Mucosa of stomach (tissue), 1 donor: ENCODE measurements around the gene PLCD1.

Experiments
- H3K27me3 ChIP-seq: one replicate; pipeline ENCODE4 v1.7.0; 2013; ENCODE audit warnings: mild to moderate bottlenecking, low read length; ENCODE audit not compliant: control insufficient read depth, insufficient read depth
- H3K36me3 ChIP-seq: one replicate; pipeline ENCODE4 v1.7.0; 2013; ENCODE audit warnings: low read length; ENCODE audit not compliant: control insufficient read depth, insufficient read depth
- H3K4me1 ChIP-seq: one replicate; pipeline ENCODE4 v1.7.0; 2013; ENCODE audit warnings: mild to moderate bottlenecking, low read length; ENCODE audit not compliant: control insufficient read depth, insufficient read depth
- H3K4me3 ChIP-seq: one replicate; pipeline ENCODE4 v1.7.0; 2013; ENCODE audit warnings: low read length
- H3K9ac ChIP-seq: one replicate; pipeline ENCODE4 v1.7.0; 2013; ENCODE audit warnings: mild to moderate bottlenecking, low read length, moderate library complexity
- H3K9me3 ChIP-seq: one replicate; pipeline ENCODE4 v1.7.0; 2013; ENCODE audit warnings: mild to moderate bottlenecking, low read length, moderate library complexity; ENCODE audit not compliant: control insufficient read depth
- donor health status: Pancreatic carcinoma.

The PLCD1 gene

DNA sequence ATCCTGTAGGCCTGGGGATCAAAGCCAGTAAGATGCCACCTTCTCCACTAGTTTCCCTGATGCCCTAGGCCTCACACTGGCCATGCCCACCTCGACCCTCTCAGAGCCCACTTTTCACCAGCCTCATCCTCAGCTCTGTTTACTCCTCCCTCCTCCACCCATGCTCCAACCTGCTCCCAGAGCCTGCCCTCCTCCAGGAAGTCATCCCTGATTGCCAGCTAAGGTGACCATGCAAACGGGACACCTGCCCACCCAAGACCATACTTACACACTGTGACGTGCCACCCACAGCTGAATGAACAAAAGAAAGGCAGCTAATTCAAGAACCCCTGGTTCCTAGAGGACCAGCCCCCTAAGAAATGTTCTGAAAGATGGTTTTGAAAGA lies 9.1 kb downstream of the PLCD1 start:
- Histone ChIP-seq H3K4me3 (no peak overlapping the region), H3K9me3 (no peaks in the 10 kb centered on the region), H3K9ac (no peak overlapping the region), H3K4me1 (peaks cover 11% of the 10 kb centered on the region), H3K27me3 (no peaks in the 10 kb centered on the region), H3K36me3 (peaks cover 4% of the 10 kb centered on the region)

DNA sequence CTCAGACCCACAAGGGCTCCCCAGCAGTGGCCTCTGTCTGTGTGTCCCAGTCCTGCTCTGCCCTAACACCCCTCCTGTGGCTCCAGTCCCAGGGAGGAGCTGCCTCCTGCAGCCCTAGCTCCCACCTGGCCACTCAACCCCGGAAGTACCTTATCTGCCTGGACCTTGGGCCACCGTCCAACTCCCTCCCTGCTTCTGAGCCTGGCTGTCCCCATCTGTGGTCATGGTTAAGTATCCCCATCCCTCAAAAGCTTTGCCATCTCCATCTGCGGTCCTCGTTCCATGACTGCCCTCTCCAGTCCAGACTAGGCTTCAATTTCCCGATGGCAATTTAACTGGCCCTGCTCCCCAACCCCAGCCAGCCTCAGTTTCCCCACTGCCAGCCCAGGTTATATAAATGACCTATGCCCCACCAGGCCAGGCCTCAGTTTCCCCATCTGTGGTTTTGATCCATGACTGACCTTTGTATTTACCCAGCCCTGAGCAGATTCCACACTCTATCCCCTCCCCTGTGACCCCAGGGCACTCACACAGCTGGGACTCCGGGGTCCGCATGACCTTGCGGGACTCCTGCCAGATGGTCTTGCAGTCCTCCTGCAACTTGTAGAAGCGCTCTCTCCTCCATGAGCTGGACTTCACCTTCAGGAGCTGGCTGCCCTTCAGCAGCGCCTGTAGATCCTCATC lies 9.6 kb downstream of the PLCD1 start:
- Histone ChIP-seq H3K9ac (no peak overlapping the region), H3K36me3 (peaks cover 4% of the 10 kb centered on the region), H3K9me3 (no peaks in the 10 kb centered on the region), H3K4me1 (peaks cover 9% of the 10 kb centered on the region), H3K27me3 (no peaks in the 10 kb centered on the region), H3K4me3 (no peak overlapping the region)

DNA sequence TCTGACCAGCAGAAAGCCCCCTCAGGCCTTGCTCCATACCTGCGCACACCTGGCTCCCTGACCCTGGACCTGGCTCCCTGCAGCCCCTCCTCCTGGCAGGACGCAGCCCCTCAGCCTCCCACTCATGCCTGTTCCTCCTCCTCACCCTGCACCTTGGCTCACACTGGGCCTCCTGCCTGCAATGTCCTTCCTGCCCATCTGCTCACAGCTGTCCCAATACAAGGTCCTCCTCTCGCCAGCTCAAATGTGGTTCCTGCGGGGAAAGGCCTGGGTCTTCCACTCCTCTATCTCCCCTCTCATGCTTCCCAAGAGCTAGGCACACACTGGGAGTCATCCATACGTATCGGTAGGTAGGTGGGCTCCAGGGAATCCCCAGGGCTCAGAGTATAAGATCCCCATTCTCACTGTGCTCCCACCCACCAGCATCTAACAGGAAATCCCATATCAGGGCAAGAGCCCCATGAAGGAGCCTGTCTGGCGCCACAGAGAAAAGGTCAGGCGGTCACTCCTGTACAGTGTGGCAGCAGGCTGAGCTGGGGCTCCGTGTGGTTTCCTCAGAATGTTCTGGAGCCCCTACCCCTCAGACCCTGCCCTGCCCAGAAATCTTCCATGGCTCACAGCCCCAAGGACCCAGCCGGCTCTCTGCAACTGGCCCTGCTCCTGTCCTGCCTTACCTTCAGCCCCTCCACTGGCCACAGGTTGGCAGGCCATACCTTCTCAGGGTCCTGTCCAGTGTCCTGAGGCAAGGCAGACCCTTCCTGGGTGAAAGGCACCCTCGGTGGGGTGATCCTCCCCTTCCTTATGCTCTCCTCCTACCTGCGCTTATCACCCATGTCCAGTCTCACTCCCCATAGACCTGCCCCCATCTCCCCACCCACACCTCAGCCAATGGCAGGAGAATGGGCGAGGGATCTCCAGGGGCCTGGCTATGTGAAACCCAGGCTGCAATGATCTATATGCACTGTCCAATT lies 10.9 kb downstream of the PLCD1 start:
- Histone ChIP-seq H3K27me3 (no peaks in the 10 kb centered on the region), H3K9ac (no peak overlapping the region), H3K9me3 (no peaks in the 10 kb centered on the region), H3K4me1 (peaks cover 9% of the 10 kb centered on the region), H3K4me3 (no peak overlapping the region), H3K36me3 (peaks cover 4% of the 10 kb centered on the region)

DNA sequence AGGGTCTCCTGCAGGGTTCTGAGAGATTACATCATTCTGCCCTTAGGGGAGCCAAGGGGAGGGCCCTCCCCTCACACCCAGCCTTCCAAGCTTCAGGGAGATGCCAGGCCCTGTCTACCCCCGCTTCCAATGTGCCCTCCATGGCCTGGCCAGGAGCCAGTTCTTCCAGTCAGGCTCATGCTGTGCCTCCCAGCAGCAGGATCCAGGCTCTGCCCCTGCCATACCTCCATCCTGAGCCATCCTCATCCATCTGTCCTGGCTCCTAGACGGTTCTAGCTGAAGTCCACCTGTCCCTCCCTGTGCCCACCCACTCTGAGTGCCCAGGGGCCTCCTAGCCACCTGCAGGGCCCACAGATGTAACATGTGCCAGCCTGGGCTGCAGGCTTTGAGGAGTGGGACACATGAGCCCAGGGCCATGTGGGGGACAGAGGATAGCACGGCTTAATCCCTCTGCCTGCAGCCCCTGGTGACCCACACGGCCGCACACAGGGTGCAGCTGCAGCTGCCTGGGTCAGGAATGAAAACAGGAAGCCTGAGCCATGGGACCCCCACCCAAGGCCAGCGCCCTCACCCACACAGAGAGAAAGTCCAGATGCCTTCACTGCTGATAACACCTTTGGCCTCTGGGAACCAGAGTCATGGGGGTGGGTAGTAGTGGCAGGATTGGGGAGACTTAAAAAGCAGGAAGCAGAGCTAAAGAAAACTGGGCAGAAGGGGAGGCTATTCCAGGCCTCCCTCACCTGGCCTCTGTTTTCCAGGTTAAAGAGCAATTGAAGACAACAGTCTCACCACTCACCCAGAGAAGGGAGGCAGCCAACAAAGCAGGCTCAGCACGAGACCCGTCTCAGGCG lies 11.8 kb downstream of the PLCD1 start:
- Histone ChIP-seq H3K4me3 (no peak overlapping the region), H3K36me3 (peaks cover 4% of the 10 kb centered on the region), H3K9ac (no peak overlapping the region), H3K27me3 (no peaks in the 10 kb centered on the region), H3K9me3 (no peaks in the 10 kb centered on the region), H3K4me1 (peaks cover 9% of the 10 kb centered on the region)

- no peak overlapping the region for H3K9ac ChIP-seq
- H3K4me1 ChIP-seq, result peaks cover 9% of the 10 kb centered on the region
- peaks cover 4% of the 10 kb centered on the region for H3K36me3 ChIP-seq
- H3K4me3 ChIP-seq, result no peak overlapping the region
- H3K27me3 ChIP-seq, result no peaks in the 10 kb centered on the region
- no peaks in the 10 kb centered on the region for H3K9me3 ChIP-seq
Measured at GRCh38 chr3:38016847-38017444, 12.5 kb downstream of the PLCD1 start.

- peaks cover 9% of the 10 kb centered on the region for H3K4me1 ChIP-seq
- H3K4me3 ChIP-seq, result no peak overlapping the region
- H3K9ac ChIP-seq, result no peak overlapping the region
- H3K9me3 ChIP-seq, result no peaks in the 10 kb centered on the region
- no peaks in the 10 kb centered on the region for H3K27me3 ChIP-seq
- peaks cover 4% of the 10 kb centered on the region for H3K36me3 ChIP-seq
Measured at GRCh38 chr3:38016410-38016809, 13.0 kb downstream of the PLCD1 start.

- no peak overlapping the region for H3K9ac ChIP-seq
- peaks cover 9% of the 10 kb centered on the region for H3K4me1 ChIP-seq
- no peaks in the 10 kb centered on the region for H3K27me3 ChIP-seq
- H3K36me3 ChIP-seq, result peaks cover 4% of the 10 kb centered on the region
- no peaks in the 10 kb centered on the region for H3K9me3 ChIP-seq
- no peak overlapping the region for H3K4me3 ChIP-seq
Measured at GRCh38 chr3:38015984-38016383, 13.5 kb downstream of the PLCD1 start.

- H3K4me1 ChIP-seq, result peaks cover 9% of the 10 kb centered on the region
- H3K4me3 ChIP-seq, result no peak overlapping the region
- H3K9me3 ChIP-seq, result no peaks in the 10 kb centered on the region
- no peaks in the 10 kb centered on the region for H3K27me3 ChIP-seq
- H3K9ac ChIP-seq, result no peak overlapping the region
- peaks cover 4% of the 10 kb centered on the region for H3K36me3 ChIP-seq
Measured at GRCh38 chr3:38015485-38015884, 14.0 kb downstream of the PLCD1 start.

DNA sequence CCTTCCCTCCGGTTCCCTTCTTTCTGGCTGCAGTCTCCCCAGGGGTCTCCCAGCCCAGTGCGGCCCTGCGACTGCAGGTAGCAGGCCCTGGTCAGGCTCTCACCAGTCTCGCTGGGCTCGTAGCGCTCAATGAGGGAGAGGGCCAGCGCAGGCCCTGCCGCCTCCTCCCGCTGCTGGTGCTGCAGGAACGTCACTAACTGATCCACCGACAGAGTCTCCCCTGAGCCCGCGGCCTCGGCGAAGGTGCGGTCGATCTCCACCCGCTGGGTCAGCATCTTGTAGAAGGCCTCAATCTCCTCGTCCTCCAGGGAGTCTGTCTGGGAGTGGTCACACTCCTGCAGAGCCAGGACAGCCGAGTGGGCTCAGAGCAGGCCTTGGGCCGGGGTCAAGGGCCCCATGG lies 18.3 kb downstream of the PLCD1 start:
- H3K36me3 ChIP-seq, result peaks cover 5% of the 10 kb centered on the region
- H3K9ac ChIP-seq, result no peak overlapping the region
- no peaks in the 10 kb centered on the region for H3K9me3 ChIP-seq
- peaks cover 2% of the 10 kb centered on the region for H3K4me1 ChIP-seq
- H3K27me3 ChIP-seq, result no peaks in the 10 kb centered on the region
- H3K4me3 ChIP-seq, result no peak overlapping the region

DNA sequence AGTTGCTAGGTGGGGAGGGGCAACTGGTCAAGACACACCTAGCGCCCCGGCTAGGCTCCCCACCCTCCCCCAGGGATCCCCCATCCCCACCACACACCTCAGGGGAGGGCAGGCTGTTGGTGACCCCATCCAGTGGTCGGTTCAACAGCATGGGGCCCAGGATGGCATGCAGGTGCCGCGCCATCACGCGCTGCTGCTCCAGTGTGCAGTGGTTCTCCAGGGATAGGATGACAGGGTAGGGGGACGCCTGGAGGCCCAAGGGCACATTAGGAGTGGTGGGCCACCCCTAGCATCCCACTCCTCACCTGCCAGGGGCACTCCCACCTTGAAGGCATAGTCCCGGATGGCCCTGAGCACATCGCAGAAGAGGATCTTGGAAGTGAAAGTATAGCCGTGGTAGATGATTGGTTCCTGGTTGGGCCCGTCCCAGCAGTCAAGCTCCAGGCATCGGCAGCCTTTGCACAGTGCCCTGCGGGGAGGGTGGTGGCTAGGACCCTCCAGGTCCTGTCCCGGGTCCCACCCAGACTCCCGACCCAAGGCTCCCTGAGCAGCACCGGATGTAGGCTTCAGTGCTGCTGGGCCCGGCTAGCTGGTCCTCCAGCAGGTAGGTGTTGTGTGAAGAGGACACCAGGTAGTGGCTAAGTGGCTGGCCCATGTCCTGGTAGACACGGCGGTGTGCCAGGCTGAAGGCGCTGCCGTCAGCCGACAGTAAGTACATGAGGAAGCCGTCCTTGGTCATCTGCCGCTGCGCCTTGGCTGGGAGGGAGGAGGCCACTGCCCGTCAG lies 19.4 kb downstream of the PLCD1 start:
- Histone ChIP-seq H3K36me3 (peaks cover 12% of the 10 kb centered on the region), H3K4me3 (no peak overlapping the region), H3K4me1 (peaks cover 13% of the 10 kb centered on the region), H3K27me3 (no peaks in the 10 kb centered on the region), H3K9me3 (no peaks in the 10 kb centered on the region), H3K9ac (no peak overlapping the region)

- no peak overlapping the region for H3K9ac ChIP-seq
- no peak overlapping the region for H3K4me3 ChIP-seq
- peaks cover 23% of the 10 kb centered on the region for H3K4me1 ChIP-seq
- peaks cover 12% of the 10 kb centered on the region for H3K36me3 ChIP-seq
- H3K9me3 ChIP-seq, result no peaks in the 10 kb centered on the region
- H3K27me3 ChIP-seq, result no peaks in the 10 kb centered on the region
Measured at GRCh38 chr3:38008971-38009580, 20.4 kb downstream of the PLCD1 start.
